ENCODE results near the gene RBPMS2.

Gene RBPMS2

GRCh38 chr15:64754663-64755426, 20.5 kb downstream of the RBPMS2 start:
- DNase-seq (ENCODE audit: low read depth), result no peak
- H3K4me3 ChIP-seq (ENCODE audit: control insufficient read depth, low read depth, low read length), result no peak overlapping the region
- TF ChIP-seq, protein P1, sequence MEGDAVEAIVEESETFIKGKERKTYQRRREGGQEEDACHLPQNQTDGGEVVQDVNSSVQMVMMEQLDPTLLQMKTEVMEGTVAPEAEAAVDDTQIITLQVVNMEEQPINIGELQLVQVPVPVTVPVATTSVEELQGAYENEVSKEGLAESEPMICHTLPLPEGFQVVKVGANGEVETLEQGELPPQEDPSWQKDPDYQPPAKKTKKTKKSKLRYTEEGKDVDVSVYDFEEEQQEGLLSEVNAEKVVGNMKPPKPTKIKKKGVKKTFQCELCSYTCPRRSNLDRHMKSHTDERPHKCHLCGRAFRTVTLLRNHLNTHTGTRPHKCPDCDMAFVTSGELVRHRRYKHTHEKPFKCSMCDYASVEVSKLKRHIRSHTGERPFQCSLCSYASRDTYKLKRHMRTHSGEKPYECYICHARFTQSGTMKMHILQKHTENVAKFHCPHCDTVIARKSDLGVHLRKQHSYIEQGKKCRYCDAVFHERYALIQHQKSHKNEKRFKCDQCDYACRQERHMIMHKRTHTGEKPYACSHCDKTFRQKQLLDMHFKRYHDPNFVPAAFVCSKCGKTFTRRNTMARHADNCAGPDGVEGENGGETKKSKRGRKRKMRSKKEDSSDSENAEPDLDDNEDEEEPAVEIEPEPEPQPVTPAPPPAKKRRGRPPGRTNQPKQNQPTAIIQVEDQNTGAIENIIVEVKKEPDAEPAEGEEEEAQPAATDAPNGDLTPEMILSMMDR (conservative IDR thresholded peaks at IDR 0.05; ENCODE audit: control insufficient read depth, insufficient read depth, low read depth, low read length), result no peak

GRCh38 chr15:64753480-64754185, 21.8 kb downstream of the RBPMS2 start:
- H3K4me3 ChIP-seq (ENCODE audit: control insufficient read depth, low read depth, low read length), result no peak overlapping the region
- TF ChIP-seq, protein P1 (conservative IDR thresholded peaks at IDR 0.05; ENCODE audit: control insufficient read depth, insufficient read depth, low read depth, low read length), result no peak
- DNase-seq (ENCODE audit: low read depth), result no peak

DNA sequence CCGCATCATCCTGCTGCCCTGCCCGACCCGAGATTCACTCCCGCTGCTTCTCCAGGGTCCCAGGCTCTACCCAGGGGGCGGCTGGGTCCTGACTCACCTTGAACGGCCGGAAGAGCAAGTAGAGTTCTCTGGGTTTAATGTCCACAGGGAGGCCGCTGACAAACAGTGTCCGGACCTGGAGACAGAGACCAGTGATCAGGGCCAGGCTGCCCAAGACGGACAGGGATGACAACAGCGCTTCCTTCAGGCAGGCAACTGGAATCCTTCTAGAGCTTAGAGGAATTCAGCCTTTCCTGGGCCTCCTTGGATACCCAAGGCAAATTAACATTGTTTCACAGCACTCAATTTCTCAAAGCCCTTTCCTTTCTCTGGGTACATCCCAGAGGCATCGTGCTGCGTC, 23.9 kb downstream of the RBPMS2 start:
- TF ChIP-seq, protein P1 (conservative IDR thresholded peaks at IDR 0.05; ENCODE audit: control insufficient read depth, insufficient read depth, low read depth, low read length), result no peak
- no peak overlapping the region for H3K4me3 ChIP-seq (ENCODE audit: control insufficient read depth, low read depth, low read length)
- no peak for DNase-seq (ENCODE audit: low read depth)

DNA sequence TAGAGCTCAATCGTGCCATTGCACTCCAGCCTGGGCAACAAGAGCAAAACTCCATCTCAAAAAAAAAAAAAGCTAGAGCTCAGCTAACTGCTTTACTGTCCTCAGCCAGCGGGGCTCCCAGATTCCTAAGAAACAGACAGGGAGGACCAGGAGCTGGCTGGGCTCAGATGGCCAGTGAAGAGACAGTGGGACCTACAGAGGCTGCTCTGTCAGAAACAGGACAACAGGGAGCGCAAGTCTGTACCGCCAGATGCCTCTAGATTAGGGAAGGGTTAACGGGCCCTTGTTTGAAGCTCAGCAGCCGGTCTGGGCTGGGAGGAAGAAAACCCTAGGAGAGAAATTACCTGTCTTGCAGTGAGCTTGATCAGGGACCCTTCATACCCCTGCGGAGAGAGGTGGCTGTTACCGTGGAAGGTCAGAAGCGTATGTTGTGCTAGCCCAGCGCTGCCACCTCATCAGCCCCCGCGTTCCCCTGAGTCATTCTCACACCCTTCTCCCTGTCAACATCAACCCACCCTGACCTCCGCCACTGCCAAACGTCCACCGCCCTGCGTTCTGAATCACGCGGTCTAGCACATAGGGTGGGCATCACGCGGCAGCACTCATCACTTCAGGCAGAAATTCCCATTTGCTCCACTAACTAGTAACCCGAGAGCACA, 25.3 kb downstream of the RBPMS2 start:
- DNase-seq (ENCODE audit: low read depth), result peak; percentile 80
- H3K4me3 ChIP-seq (ENCODE audit: control insufficient read depth, low read depth, low read length), result no peak overlapping the region
- TF ChIP-seq, protein P1 (conservative IDR thresholded peaks at IDR 0.05; ENCODE audit: control insufficient read depth, insufficient read depth, low read depth, low read length), result peak; percentile 1

GRCh38 chr15:64749167-64749566, 26.2 kb downstream of the RBPMS2 start:
- DNase-seq (ENCODE audit: low read depth), result peak; percentile 82
- TF ChIP-seq, protein P1 (conservative IDR thresholded peaks at IDR 0.05; ENCODE audit: control insufficient read depth, insufficient read depth, low read depth, low read length), result no peak
- H3K4me3 ChIP-seq (ENCODE audit: control insufficient read depth, low read depth, low read length), result no peak overlapping the region

DNA sequence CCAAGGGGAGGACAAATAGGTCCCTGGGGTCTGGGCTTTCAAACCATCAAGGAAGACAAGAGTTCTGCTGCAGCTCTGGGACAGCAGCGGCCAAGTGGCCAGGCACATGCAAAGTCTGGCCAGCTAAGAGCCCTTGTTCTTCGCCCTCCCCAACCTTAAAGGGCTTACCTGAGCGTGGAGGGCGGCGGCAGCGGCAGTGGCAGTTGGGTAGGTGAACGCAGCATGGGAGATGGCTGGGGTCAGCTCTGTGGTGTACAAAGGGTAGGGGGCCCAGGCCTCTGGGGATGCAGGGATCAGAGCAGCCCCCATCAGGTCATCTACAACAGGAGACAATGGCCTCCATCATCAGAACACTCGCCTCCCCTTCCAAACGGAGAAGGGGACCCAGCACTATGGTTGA, 27.1 kb downstream of the RBPMS2 start:
- DNase-seq (ENCODE audit: low read depth), result no peak
- H3K4me3 ChIP-seq (ENCODE audit: control insufficient read depth, low read depth, low read length), result no peak overlapping the region
- TF ChIP-seq, protein P1 (conservative IDR thresholded peaks at IDR 0.05; ENCODE audit: control insufficient read depth, insufficient read depth, low read depth, low read length), result no peak
